HL-60/S4 (cell line): ENCODE measurements around the gene TNFAIP8L3.

ENCODE experiments used
- in situ Hi-C: fragments of 300-500 bp; cut with MboI; formaldehyde crosslinking; loops from 2 replicates; pipeline ENCODE4 v1.14.3; 2022; ENCODE audit warnings: low sequenced_read_pairs

TNFAIP8L3 gene

DNA sequence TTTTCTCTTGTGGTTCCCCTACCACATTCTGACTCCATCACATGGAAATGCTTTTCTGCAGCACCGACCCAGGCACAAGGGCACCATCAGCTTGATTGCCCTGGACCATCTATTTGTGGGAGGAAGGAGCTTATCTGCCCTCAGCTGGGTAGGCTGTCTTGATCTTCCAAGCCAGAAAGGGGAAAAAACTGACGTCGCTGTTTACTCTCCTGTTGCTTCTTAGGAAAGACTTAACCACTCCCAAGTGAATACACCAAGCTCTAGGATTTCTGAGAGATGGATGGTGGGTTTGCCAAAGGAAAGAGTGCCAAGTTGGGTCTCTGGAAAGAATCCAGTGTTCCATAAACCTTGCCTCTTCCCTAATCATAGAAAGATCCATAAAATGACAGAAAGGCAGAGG is 4.0 kb downstream of the TNFAIP8L3 start:
- in situ Hi-C loops, result no loop called here

DNA sequence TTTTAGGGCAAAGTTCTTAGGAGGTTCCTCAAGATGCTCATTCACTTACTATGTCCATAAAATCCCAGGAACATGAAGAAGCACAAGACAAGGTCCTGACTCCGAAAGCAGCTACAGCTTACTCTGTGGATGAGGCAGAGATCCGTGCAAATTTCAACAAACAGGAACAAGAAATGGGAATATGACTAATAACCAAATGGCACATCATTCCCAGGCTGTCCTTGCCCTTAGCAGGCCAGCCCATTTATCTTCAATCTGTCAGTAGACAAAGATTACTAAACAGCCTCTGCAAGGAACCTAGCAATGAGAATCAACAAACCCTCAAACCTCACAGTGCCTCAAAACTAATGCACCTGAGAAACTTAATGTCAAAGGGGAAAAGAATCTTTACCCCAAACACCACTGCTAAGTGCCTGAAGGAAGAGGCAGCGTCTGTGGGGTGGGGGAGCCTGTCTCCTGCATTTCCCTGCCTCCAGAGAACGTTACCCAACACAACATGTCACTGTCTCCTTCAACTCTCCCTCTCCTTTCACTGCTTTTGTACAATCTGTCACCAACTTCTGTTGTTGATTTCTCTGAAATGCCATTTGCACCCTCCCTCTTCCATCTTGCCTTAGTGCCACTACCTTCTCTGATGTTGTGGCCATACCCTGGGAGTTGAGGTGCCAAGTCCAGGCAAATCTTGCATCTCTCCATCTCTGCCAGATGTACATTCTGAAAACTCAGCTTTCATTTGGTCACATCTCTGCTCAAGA is 4.8 kb downstream of the TNFAIP8L3 start:
- in situ Hi-C loops, result no loop called here

DNA sequence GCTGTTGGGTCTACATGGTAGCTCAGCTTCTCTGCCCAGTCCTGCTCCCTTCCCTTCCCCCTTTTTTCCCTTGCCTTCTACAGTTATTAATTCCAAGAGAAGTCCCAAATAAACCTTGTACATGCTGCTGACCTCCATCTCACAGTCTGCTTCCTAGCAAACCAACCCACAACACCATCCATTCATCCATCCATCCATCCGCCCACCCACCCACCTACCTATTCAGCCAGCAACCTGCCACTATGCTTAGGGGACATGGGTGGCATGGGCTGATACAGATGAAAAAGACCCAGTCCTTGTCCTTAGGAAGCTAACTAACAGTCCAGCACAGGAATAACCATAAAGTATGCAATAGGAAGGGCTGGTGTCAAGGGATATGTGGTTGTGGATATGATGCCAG is 5.7 kb downstream of the TNFAIP8L3 start:
- in situ Hi-C loops, result no loop called here

DNA sequence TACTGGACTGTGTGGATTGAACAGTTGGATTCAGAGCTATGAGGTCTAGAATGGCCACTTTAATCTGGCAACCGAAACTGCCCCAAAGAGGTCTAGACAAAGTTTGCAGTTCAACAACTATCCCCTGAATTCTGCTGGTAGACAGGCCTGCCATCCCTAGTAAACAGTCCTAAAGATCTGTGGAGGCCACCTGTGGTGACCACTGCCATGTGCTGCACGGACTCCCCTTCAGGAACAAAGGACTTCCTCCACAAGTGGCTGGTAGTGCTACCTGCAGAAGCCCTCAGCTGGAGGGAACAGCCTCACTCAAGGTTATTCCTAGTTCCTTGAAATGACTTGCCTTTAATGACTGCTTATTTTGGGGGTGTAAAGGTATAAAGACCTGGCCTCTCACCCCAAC is 6.1 kb downstream of the TNFAIP8L3 start:
- in situ Hi-C loops, result no loop called here

DNA sequence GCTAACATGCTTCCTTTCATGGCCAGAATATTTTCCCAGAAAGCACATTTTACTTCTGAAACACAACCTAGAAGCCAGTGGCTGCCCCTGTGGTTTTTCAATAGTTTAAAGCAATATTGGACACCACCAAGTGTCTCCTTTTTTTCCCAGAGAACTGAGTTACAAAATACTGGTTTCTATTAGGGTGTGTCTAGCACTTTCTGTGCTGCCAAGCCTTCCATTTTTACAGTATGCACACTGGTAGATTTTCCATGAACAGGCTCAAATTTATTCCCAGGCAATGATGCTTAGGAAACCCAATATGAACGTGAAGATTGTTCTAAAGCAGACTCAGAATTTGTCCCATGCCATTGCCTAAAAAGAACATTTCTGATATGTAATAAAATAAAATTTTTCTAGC is 7.2 kb downstream of the TNFAIP8L3 start:
- in situ Hi-C loops, result no loop called here

DNA sequence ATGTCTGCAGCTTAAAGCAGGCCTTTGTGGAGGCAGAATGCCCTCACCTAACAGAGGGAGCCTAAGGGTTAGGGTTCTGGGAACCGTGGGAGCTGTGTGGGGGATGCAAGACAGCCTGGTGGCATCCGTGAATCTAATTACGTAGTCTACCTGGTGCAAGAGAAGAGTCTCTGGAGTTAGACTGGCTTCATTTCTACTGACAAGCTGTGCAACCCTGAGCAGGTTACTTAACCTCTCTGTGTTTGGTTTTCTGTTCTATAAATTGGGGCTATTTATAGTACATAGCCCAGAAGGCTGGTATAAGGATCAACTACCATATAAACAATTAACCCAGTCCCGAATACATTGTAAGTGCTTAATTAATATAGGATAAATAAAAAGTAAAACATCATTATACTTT is 8.3 kb downstream of the TNFAIP8L3 start:
- in situ Hi-C loops, result no loop called here

DNA sequence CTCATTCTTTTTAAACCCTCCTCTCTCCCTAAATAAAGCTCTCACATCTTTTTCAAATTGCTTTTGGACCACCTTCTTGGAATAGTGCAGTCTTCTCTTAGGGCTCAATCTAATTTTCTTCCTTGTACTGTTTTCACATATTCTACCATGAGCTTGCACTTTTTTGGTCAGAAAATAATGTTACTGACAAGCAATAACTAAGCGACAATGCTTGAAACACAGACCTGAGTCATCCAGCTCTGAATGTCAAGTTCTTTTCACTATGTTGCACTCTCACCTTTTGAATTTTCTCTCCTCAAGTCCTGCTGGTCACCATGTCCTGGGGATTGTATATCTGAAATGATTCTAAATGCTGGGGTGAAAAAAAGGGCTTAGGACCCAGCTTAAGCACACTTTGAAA is 8.9 kb downstream of the TNFAIP8L3 start:
- in situ Hi-C loops, result no loop called here

DNA sequence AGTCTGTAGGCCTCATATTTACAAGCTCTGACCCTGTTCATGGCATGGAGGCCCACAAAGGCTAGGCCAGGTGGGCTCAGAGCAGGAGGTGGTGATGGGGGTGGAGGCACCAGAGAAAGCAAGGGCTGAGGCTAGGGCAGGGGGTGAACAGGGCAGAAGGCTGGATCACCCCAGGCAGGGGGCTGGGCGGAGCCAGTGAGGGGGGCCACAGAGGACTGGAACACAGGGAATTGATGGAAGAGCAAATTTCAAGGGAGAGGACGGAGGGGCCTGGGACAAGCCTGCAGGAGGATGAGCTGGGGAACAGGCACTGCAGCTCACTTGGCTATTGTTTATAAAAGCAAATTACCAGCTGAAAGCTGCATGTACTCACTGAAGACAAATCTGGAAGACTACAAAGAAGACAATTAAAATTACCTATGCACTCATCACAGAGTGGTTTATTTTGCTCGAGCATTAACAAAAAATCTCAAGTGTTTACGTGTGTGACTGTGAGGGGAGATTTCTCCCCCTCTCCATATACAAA is 11.0 kb downstream of the TNFAIP8L3 start:
- in situ Hi-C loops, result no loop called here

DNA sequence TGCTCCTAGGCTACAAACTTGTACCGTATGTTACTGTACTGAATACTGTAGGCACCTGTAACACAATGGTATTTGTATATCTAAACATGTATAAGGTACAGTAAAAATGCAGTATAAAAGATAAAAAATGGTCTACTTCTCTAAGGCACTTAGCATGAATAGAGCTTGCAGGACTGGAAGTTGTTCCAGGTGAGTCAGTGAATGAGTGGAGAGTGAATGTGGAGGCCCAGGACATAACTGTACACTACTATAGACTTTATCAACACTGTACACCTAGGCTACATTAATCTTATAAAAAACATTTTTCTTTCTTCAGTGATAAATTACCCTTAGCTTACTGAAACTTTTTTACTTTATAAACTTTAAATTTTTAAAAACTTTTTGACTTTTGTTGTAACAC is 12.5 kb downstream of the TNFAIP8L3 start:
- in situ Hi-C loops, result no loop called here

DNA sequence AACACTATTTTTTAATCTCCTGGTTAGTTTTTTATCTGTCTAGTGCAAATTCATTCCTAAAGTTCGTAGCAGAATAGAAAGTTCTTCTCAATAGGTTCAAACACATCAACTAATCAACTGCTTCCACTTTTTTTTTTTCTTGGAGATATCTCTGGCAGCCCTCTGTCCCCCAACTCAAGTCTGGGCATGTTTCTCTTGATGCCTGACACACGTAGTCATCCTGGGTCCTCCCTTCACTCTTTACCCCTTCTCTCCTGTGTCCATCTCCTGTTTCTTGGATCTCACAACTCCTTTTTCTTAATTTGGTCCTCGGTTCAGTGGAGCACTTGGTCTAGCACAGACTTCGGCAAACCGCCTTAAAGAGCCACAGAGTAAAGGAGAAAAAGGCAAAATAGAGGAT is 14.4 kb downstream of the TNFAIP8L3 start:
- in situ Hi-C loops, result no loop called here

DNA sequence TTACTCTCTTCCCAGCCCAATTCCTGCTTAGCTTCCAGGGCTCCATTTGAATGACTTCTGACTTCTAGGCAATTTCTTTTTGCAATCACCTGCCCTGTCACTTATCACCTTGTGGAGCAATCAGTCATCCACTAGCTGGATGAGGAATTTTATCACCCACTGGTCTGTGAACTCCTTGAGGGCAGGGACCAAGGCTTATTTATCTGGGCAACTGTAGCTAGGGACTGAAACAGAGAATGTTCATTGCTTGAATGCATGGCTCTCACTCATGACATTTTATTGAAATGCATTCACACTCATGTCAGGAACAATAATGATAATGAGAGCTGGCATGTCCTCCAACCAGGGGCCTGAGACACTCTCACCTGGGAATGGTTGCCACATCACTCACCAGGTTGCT is 15.5 kb downstream of the TNFAIP8L3 start:
- in situ Hi-C loops, result no loop called here

DNA sequence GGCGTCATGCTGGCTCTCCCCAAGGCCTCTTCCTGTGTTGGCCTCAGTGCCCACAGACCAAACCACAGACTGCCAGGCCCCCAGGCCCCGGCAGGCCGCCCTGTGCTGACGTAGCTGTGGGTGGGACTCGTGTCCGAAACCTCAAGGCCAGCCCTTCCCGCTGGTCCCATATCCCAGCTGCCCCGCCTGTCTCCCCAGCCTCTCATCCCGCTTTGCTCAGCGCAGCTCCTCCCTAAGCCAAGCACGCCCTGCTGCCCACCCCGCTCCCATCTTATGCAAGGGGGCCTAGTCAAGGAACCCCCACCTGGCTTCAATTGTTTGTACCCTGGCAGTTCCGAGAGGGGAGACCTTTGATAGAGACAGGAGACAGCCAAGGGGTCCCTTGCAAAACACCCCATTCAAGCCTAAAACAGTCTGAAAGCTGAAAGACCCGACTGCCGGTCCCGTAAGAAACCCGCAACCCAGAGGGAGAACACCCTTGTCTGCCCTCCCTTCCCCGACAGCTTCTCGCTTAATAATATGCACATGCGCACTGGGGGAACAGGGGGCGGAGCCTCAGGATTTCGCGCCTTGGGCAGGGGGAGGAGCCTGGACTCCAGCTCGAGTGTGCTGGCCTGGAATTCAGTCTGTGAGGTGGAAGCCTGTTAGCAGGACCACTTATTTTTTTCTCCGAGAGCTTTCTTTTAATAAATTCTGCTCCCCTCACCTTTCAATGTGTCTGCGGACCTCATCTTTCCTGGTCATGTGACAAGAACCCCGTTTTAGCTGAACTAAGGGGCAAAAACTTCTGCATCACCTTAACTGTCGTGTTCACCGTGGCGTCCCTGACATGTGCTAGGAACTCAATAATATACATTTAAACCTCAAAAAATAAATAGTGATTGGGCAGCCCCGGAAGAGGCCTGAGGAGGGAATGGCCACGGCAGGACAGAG is 17.2 kb downstream of the TNFAIP8L3 start:
- in situ Hi-C loops, result no loop called here

DNA sequence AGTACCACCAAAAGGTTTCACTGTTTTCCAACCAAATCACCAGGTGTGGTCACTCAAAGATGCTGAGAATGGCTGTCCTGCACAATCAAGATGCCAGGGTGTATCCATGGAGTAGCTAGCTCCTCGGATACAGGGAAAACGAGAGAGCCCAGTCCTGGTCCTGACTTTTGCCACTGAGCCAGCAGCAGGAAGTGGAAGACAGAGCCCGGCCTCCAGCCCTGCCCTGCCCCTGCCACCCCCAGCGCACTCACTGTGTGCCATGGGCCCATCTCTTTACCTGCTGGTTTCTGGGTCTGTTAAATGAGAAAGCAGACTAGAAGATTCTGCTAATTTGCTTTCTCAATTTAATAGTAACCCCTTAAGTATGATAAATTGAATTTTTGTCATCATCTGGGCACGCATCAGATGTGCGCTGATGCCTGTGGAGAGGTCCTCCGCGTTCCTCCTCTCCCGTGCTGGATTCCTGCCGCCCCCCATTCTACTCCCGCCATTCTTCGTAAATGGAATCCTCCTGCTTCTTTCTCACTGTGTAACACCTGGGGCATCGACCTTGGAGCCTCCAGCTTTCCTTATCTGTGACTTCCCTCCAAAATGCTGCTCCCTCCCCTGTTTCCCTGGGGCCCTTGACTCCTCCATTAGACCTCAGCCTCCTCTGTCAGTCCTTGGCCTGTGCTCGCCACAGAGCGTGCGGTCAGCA is 18.0 kb downstream of the TNFAIP8L3 start:
- in situ Hi-C loops, result no loop called here

DNA sequence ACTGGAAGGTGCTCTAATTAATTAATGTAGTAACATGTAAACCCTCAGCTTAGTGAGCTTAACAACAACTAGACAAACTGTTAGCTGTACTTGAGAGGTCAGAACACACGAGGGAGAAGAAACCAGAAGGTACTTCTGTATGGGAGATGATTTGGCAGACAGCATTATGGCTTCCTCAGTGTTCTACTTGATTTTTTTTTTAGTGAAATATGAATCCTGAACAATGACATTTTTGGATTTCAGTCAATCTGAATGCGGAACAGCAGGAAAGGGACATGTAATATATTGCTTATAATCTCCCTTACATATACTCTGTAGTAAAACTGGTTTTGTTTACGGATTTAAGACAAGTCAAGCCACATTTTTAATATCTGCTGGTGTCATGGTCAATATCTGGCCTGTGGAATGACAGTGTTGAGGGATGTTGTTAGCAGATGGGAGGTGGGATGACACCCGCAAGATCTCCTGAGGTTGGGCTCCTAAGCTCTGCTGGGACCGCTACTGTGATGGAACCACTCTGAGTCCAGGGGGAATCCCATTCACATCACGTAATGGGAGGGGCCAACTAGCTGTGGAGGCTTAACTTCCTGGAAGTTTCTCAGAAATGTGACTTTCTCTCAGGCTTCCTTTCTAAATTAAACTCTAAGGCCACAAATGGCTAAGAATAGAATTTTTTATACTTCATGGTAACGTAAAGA is 18.7 kb downstream of the TNFAIP8L3 start:
- in situ Hi-C loops, result no loop called here

DNA sequence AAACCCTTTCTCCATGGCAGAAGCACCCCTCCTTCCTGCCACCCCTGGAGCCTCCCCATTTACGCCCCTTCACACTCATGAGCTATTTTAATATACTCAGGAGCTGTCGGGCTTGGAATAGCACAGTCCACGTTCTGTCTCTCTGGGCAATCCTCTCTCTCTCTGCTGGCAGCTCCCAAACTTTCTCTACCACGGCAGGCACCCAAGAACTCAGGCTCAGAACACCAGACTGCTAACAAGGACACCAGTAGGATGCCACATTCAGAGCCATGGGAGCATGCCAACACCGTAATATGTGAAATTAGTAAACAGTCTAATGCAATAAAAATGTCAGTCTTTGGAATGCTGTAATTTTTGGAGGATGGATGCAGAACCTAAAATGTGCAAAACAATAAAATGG is 19.3 kb downstream of the TNFAIP8L3 start:
- in situ Hi-C loops, result no loop called here

DNA sequence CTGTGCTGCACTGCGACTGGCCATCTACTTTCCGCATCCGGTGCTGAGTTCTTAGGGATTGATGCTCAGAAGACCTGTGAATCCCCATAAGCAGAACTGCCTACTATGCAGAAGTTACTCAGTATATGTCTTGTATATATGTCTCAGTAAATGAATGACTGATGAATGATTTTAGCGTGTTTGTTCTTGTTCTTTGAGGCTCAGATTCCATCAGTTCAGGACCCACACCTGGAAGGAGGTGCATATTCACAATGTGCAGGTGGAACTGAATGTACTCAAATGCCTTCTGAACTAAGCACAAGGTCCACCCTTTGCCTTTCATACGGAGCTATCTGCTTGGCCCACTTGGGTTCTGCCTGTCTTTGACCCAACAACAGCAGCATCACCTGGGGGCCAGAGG is 19.8 kb downstream of the TNFAIP8L3 start:
- in situ Hi-C loops, result no loop called here

DNA sequence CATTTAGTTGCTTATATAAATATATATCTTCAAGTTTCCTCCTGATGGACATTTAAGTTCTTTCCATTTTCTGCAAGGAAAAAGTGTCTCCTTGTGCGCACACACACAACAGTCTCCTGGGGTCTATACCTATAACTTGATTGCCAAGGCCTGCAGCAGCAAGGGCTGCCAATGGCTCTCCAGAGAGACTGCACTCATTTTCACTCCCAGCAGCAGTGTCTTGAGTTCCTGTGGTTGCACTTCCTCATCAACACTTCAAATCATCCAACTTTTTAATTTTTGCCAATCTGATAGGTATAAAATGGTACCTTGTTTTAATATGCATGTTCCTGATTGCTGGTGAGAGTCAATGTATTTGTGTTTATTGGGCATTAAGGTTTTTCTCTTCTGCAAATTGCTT is 23.1 kb downstream of the TNFAIP8L3 start:
- in situ Hi-C loops, result no loop called here

DNA sequence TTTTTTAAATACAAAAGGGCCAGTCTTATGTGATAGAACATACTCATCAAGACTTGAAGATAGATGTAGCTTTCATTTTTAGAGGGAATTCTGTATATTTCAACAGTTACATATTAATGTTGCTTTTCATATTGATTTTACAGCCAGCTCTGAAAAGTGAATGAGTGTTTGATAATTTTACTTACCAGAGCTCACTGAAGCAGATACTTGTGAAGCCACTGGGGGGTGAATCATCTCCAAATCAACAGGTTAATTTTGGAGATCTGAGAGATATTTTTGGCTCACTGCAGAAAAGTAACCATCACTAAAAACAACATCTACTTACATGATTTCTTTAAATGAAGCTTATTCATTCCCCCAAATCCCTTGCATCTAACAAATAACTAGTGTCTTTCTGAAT is 24.7 kb downstream of the TNFAIP8L3 start:
- in situ Hi-C loops, result no loop called here

DNA sequence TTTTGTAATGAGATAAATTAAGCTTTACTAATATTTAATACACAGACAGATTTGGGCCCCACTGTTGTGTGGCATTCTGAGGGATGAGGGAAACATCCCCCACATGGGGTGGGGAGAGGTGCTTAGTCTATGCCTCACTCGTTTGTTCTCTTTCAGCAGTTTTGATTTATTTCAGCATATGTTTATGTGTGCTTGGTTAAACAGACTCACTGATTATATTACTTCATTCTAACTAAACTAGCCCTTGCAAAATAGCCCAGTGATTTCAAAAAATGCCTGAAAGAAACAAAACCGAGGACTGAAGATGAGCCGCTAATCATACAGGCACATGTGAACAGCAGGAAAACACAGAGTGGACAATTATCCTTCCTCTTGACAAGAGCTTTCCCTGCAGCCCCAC is 27.2 kb downstream of the TNFAIP8L3 start:
- in situ Hi-C loops, result no loop called here

DNA sequence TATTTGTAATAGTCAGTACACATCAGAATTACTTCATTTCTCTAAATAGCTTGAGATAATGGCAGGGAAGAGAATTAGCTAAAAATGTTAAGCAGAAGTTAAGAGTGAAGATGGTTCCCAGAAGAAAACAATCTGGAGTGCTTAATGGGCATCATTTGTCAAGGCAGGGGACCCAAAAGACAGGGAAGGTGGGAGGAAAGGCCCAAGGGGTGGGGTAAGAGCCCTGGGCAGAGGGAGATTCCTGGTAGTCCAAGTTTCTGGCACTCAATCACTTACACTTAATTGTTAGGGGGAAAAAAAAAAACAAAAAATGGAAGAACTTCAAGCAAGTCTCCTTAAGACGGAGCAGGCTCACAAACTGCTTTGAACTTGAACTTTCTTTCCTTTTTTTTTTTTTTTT is 28.9 kb downstream of the TNFAIP8L3 start:
- in situ Hi-C loops, result no loop called here

DNA sequence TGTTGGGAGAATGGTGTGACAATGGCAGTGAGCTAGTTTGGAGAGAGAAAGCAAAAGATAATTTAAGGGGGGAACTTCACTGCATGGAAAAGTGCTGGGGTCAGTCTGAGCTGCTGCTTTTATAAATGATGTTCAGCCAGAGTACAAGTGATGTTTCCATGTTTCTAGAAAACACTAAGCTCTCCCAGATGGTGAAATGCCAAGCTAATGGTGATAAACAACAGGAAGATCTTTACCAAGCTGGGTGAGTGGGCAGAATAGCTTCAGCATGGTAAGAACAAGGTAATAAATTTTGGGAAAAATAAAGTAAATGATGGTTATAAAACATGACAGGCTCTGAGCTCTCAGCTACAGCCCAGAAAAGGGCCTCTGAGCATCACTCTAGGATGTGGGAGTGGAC is 29.4 kb downstream of the TNFAIP8L3 start:
- in situ Hi-C loops, result no loop called here
